ENCODE measurements around the gene SLC16A1. TPM values are rescaled to one million over a fixed set of nuclear protein-coding genes. Genes with fewer than 3 reads are reported as not detected.

The SLC16A1 gene
- total and polyA plus RNA-seq, 2 donors (not counting 3 experiments of a cell fraction or from before 2014, with no cell fraction given) = 148 to 188 TPM

DNA sequence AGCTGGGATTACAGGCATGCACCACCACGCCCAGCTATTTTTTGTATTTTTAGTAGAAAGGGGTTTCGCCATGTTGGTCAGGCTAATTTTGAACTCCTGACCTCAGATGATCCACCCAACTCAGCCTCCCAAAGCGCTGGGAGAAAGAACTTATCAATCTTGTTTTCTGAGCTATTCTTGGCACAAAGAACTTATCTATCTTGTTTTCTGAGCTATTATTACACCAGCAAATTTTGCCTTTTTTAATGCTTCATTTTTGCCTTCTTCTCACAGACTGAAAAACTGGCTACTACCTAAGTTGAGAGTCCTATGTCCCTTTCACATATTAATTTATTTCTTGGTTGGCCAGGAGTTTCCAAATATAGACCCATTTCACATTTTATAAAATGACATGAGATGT lies 9.3 kb downstream of the SLC16A1 start:
- FAIRE-seq (no peak), DNase-seq (ENCODE audit: low read depth, low spot score) (no peak)
- Histone ChIP-seq H2AFZ (ENCODE audit: low read depth, low read length) (no peak overlapping the region), H3K4me3 (replicated peaks in 1 of 3; ENCODE audit: insufficient read depth in 1 of 3, low read depth in 1 of 3, low read length in 3 of 3) (no peak overlapping the region), H3K36me3 (ENCODE audit: control insufficient read depth in 2 of 2, extremely low read depth in 1 of 2, insufficient read depth in 2 of 2, low read length in 2 of 2) (no peaks in the 10 kb centered on the region), H3K9ac (replicated peaks; ENCODE audit: extremely low read depth, insufficient read depth, low read length) (no peak overlapping the region), H3K9me3 (replicated peaks; ENCODE audit: control insufficient read depth, insufficient read depth, low read length) (no peaks in the 10 kb centered on the region), H3K27me3 (ENCODE audit: control insufficient read depth in 2 of 2, insufficient read depth in 2 of 2, low read length in 2 of 2) (no peaks in the 10 kb centered on the region), H3K9me1 (replicated peaks; ENCODE audit: control insufficient read depth, extremely low read depth, insufficient read depth, low read length) (no peaks in the 10 kb centered on the region), H3K79me2 (ENCODE audit: control insufficient read depth, insufficient read depth, low read length) (peaks cover 94% of the 10 kb centered on the region), H3K4me2 (ENCODE audit: insufficient read depth, low read length) (no peak overlapping the region), H3K4me1 (ENCODE audit: control insufficient read depth, extremely low read depth, insufficient read depth, low read length) (peaks cover 5% of the 10 kb centered on the region), H3K27ac (ENCODE audit: insufficient read depth, low read depth, low read length) (no peak overlapping the region), H4K20me1 (replicated peaks; ENCODE audit: control insufficient read depth, extremely low read depth, insufficient read depth, low read length) (peaks cover 5% of the 10 kb centered on the region)
- ChIA-PET POLR2A (interaction anchor here (1.8 kb wide), 1 partner anchor 9 kb away, joined by 6 read pairs; the partner anchor contains the start of gene SLC16A1), CTCF (interaction anchor here (1.5 to 2.1 kb wide), 3 partner anchors 10 to 126 kb away, joined by 4 to 12 read pairs (median 5); partner anchors contain the start of gene LRIG2)
- TF ChIP-seq, protein P1, sequence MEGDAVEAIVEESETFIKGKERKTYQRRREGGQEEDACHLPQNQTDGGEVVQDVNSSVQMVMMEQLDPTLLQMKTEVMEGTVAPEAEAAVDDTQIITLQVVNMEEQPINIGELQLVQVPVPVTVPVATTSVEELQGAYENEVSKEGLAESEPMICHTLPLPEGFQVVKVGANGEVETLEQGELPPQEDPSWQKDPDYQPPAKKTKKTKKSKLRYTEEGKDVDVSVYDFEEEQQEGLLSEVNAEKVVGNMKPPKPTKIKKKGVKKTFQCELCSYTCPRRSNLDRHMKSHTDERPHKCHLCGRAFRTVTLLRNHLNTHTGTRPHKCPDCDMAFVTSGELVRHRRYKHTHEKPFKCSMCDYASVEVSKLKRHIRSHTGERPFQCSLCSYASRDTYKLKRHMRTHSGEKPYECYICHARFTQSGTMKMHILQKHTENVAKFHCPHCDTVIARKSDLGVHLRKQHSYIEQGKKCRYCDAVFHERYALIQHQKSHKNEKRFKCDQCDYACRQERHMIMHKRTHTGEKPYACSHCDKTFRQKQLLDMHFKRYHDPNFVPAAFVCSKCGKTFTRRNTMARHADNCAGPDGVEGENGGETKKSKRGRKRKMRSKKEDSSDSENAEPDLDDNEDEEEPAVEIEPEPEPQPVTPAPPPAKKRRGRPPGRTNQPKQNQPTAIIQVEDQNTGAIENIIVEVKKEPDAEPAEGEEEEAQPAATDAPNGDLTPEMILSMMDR (IDR thresholded peaks at IDR 0.05; ENCODE audit: extremely low read depth in 1 of 2, insufficient read depth in 1 of 2, low read depth in 1 of 2, low read length in 2 of 2) = no peak
- TF ChIP-seq, protein P2, sequence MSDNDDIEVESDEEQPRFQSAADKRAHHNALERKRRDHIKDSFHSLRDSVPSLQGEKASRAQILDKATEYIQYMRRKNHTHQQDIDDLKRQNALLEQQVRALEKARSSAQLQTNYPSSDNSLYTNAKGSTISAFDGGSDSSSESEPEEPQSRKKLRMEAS (IDR thresholded peaks at IDR 0.05; ENCODE audit: insufficient read depth, insufficient read length) = no peak
- TF ChIP-seq FOS (IDR thresholded peaks at IDR 0.05; ENCODE audit: borderline replicate concordance, insufficient read depth, low read length) = no peak
- no peak for TF ChIP-seq EZH2 (IDR thresholded peaks at IDR 0.05; ENCODE audit: borderline replicate concordance, low read depth, low read length, severe bottlenecking)
- no peak for TF ChIP-seq MYC (IDR thresholded peaks at IDR 0.05; ENCODE audit: low read depth, low read length)
- TF ChIP-seq POLR2A (IDR thresholded peaks at IDR 0.05; ENCODE audit: low read depth, low read length) = no peak
- no peak for TF ChIP-seq JUN (IDR thresholded peaks at IDR 0.05; ENCODE audit: borderline replicate concordance, insufficient read depth, insufficient read length, low read depth)
- no peak for TF ChIP-seq POLR2AphosphoS5 (IDR thresholded peaks at IDR 0.05; ENCODE audit: insufficient read depth, low read depth, low read length)
- no peak for TF ChIP-seq GATA2 (IDR thresholded peaks at IDR 0.05; ENCODE audit: insufficient read depth, insufficient read length, low read depth, low read length)
- intact Hi-C loops (cut with micrococcal nuclease) (no loop called here), dilution Hi-C loops (cut with MboI; ENCODE audit: extremely low pct_ligation_motif_present, low sequenced_read_pairs) (no loop called here)
- BruUV-seq (replicated peaks) = no TSS peak

Measured in endothelial cell of umbilical vein (primary cell).